GM21390 (cell line): ENCODE measurements around the gene CFAP92.

Experiments
- ATAC-seq: cut with Tn5 transposase; IDR thresholded peaks from one replicate; pipeline ENCODE4 v1.9.1; 2021; ENCODE audit not compliant: unreplicated experiment

The CFAP92 gene

GRCh38 chr3:129025691-129026435 lies 32.0 kb upstream of the CFAP92 start:
- no peak for ATAC-seq

GRCh38 chr3:129025108-129025507 lies 31.2 kb upstream of the CFAP92 start:
- ATAC-seq = no peak

- ATAC-seq = no peak
Measured at GRCh38 chr3:129023909-129024308, 30.0 kb upstream of the CFAP92 start.

GRCh38 chr3:129023008-129023358 lies 29.1 kb upstream of the CFAP92 start:
- no peak for ATAC-seq

GRCh38 chr3:129022114-129023007 lies 28.5 kb upstream of the CFAP92 start:
- ATAC-seq = no peak

- no peak for ATAC-seq
Measured at GRCh38 chr3:129021140-129021551, 27.3 kb upstream of the CFAP92 start.

- ATAC-seq = no peak
Measured at GRCh38 chr3:129020691-129021090, 26.8 kb upstream of the CFAP92 start.

- no peak for ATAC-seq
Measured at GRCh38 chr3:129019266-129019665, 25.4 kb upstream of the CFAP92 start.

- no peak for ATAC-seq
Measured at GRCh38 chr3:129018751-129019150, 24.9 kb upstream of the CFAP92 start.

GRCh38 chr3:129018271-129018670 lies 24.4 kb upstream of the CFAP92 start:
- ATAC-seq = no peak

GRCh38 chr3:129017484-129017899 lies 23.6 kb upstream of the CFAP92 start:
- ATAC-seq = no peak

GRCh38 chr3:129016720-129017483 lies 23.0 kb upstream of the CFAP92 start:
- ATAC-seq = no peak

- ATAC-seq = no peak
Measured at GRCh38 chr3:129016356-129016719, 22.5 kb upstream of the CFAP92 start.

GRCh38 chr3:129015388-129016105 lies 21.7 kb upstream of the CFAP92 start:
- no peak for ATAC-seq

- no peak for ATAC-seq
Measured at GRCh38 chr3:129014793-129015345, 21.0 kb upstream of the CFAP92 start.

- no peak for ATAC-seq
Measured at GRCh38 chr3:129014148-129014547, 20.3 kb upstream of the CFAP92 start.

- no peak for ATAC-seq
Measured at GRCh38 chr3:129013491-129013891, 19.6 kb upstream of the CFAP92 start.

GRCh38 chr3:129010310-129010956 lies 16.6 kb upstream of the CFAP92 start:
- no peak for ATAC-seq

- no peak for ATAC-seq
Measured at GRCh38 chr3:129009266-129009665, 15.4 kb upstream of the CFAP92 start.

GRCh38 chr3:129007792-129008191 lies 13.9 kb upstream of the CFAP92 start:
- ATAC-seq = no peak
